Common myeloid progenitor, CD34-positive (primary cell): Measurements from ENCODE around the gene SLC17A1.

Experiments
- CTCF ChIA-PET: fragments of 350-600 bp; sonication (Branson Sonifier 250); formaldehyde crosslinking; loops from one replicate; lab custom pipeline; 2021; ENCODE audit warnings: antibody characterized with exemption; lab: Charles Lee
- POLR2A ChIA-PET: fragments of 350-600 bp; sonication (Branson Sonifier 250); formaldehyde crosslinking; loops from one replicate; lab custom pipeline; 2021; ENCODE audit warnings: antibody characterized with exemption; lab: Charles Lee
- DNase-seq, 3 donors: peaks; one replicate each; pipeline versions ENCODE4 v3.0.0 to v3.0.0-alpha.2; 2013
- H3K27ac ChIP-seq, 2 experiments: 1 replicate in 1 of 2; 2 replicates in 1 of 2; pipeline ENCODE4 v1.7.0; 2013; ENCODE audit warnings: inconsistent platforms in 2 of 2, low read length in 2 of 2, mild to moderate bottlenecking in 2 of 2, low read depth in 1 of 2, moderate library complexity in 1 of 2; ENCODE audit not compliant: severe bottlenecking in 2 of 2, insufficient read depth in 1 of 2, poor library complexity in 1 of 2
- H3K27me3 ChIP-seq, 5 experiments: replicated peaks in 2 of 5; 1 replicate in 3 of 5; 2 replicates in 2 of 5; pipeline versions ENCODE4 v1.6.1 to v1.7.0; 2013; ENCODE audit warnings: low read length in 4 of 5, mild to moderate bottlenecking in 2 of 5, moderate library complexity in 2 of 5, inconsistent platforms in 1 of 5; ENCODE audit not compliant: insufficient read depth in 5 of 5, control insufficient read depth in 4 of 5
- H3K36me3 ChIP-seq, 4 experiments: 1 replicate in 2 of 4; 2 replicates in 2 of 4; pipeline versions ENCODE4 v1.6.1 to v1.7.0; 2013; ENCODE audit warnings: low read length in 3 of 4, control low read depth in 1 of 4, mild to moderate bottlenecking in 1 of 4; ENCODE audit not compliant: control insufficient read depth in 4 of 4, insufficient read depth in 4 of 4
- H3K4me1 ChIP-seq, 4 experiments: 1 replicate in 3 of 4; 2 replicates in 1 of 4; pipeline versions ENCODE4 v1.6.1 to v1.7.1; 2013; ENCODE audit warnings: low read length in 3 of 4, mild to moderate bottlenecking in 3 of 4, control low read depth in 1 of 4, inconsistent platforms in 1 of 4, moderate library complexity in 1 of 4; ENCODE audit not compliant: control insufficient read depth in 4 of 4, insufficient read depth in 4 of 4; ENCODE audit errors: control extremely low read depth in 1 of 4
- H3K4me3 ChIP-seq, 7 experiments: 1 replicate in 4 of 7; 2 replicates in 3 of 7; pipeline versions ENCODE4 v1.5.1 to v1.7.0; 2013; ENCODE audit warnings: mild to moderate bottlenecking in 7 of 7, low read length in 6 of 7, moderate library complexity in 6 of 7, inconsistent platforms in 2 of 7, low read depth in 2 of 7, control low read depth in 1 of 7; ENCODE audit not compliant: insufficient read depth in 4 of 7, control insufficient read depth in 1 of 7; ENCODE audit errors: extremely low read depth in 1 of 7
- H3K9me3 ChIP-seq, 5 experiments: 1 replicate in 4 of 5; 2 replicates in 1 of 5; pipeline versions ENCODE4 v1.6.1 to v1.7.1; 2013; ENCODE audit warnings: low read length in 4 of 5, mild to moderate bottlenecking in 2 of 5, inconsistent platforms in 1 of 5, low read depth in 1 of 5, moderate library complexity in 1 of 5; ENCODE audit not compliant: control insufficient read depth in 4 of 5, insufficient read depth in 2 of 5; ENCODE audit errors: control extremely low read depth in 1 of 5
- WGBS: methylation state at CpG from one replicate; pipeline ENCODE4 v1.1.5; 2013; ENCODE audit not compliant: insufficient coverage; 5-methylcytosine and 5-hydroxymethylcytosine counted together

The SLC17A1 gene

GRCh38 chr6:25787428-25787827 is 44.4 kb downstream of the SLC17A1 start:
- H3K4me3 ChIP-seq, result no peak overlapping the region
- no peak for DNase-seq
- no peaks in the 10 kb centered on the region for H3K27me3 ChIP-seq
- H3K4me1 ChIP-seq, result no peaks in the 10 kb centered on the region
- no peaks in the 10 kb centered on the region for H3K36me3 ChIP-seq
- CTCF ChIA-PET, result interaction anchor here (1.0 to 4.4 kb wide), 13 partner anchors 9 to 185 kb away, joined by 3 to 20 read pairs (median 5); no protein-coding TSS in a partner anchor
- H3K27ac ChIP-seq, result no peak overlapping the region
- 100% methylated on average over 2 of the region's 2 CpGs for WGBS
- POLR2A ChIA-PET, result no interaction called here
- no peaks in the 10 kb centered on the region for H3K9me3 ChIP-seq

DNA sequence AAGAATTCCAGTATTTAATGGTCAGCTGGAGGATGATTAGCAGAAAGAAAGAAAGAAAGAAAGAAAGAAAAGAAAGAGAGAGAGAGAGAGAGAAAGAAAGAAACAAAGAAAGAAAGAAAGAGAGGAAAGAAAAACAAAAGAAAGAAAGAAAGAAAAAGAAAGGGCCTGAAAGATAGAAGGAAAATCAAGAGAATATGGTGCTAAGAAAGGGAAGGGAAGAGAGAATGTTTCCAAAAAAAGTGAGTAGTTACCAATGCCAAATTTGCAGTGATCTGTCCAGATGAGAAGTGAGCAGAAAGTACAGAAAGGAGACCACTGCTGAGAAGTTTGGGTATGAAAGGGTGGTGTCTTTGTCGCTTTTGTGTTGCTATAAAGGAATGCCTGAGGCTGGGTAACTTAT is 50.7 kb downstream of the SLC17A1 start:
- no peak overlapping the region for H3K27ac ChIP-seq
- ChIA-PET POLR2A (no interaction called here), CTCF (interaction anchor here (1.0 kb wide), 2 partner anchors 8 to 147 kb away, joined by 4 read pairs; no protein-coding TSS in a partner anchor)
- H3K27me3 ChIP-seq, result peaks cover 0 to 2% (median 0%) of the 10 kb centered on the region in 5 experiments
- no CpG with 5 or more reads among the region's 1 CpG for WGBS
- H3K4me1 ChIP-seq, result no peaks in the 10 kb centered on the region
- no peaks in the 10 kb centered on the region for H3K36me3 ChIP-seq
- H3K9me3 ChIP-seq, result no peaks in the 10 kb centered on the region
- H3K4me3 ChIP-seq, result no peak overlapping the region
- no peak for DNase-seq

GRCh38 chr6:25777856-25778649 is 53.8 kb downstream of the SLC17A1 start:
- Histone ChIP-seq H3K27me3 (peaks cover 0 to 2% (median 0%) of the 10 kb centered on the region in 5 experiments), H3K27ac (no peak overlapping the region), H3K4me1 (no peaks in the 10 kb centered on the region), H3K36me3 (no peaks in the 10 kb centered on the region), H3K4me3 (no peak overlapping the region), H3K9me3 (no peaks in the 10 kb centered on the region)
- ChIA-PET POLR2A (no interaction called here), CTCF (no interaction called here)
- no peak for DNase-seq
- no CpG with 5 or more reads among the region's 4 CpGs for WGBS

DNA sequence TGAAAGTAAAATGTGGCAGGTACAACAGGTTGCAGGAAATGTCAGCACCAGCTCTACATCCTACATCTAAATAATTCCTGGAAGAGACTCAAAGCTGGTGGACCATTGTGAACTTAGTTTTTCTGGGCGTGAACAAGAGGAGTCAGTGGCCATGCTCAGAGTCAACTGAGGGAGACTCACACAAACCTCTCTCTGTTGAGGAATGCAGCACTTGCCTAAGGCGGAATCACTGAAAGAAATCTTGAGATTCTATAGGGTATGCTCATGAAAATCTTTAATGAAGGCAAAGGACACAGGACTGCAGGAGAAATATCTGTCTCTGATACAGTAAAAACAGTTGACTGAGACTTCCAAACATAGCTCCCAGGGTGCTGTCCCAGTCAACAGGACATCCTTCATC is 54.8 kb downstream of the SLC17A1 start:
- no peaks in the 10 kb centered on the region for H3K4me1 ChIP-seq
- ChIA-PET CTCF (no interaction called here), POLR2A (no interaction called here)
- H3K27ac ChIP-seq, result no peak overlapping the region
- H3K36me3 ChIP-seq, result no peaks in the 10 kb centered on the region
- peaks cover 0 to 2% (median 0%) of the 10 kb centered on the region in 5 experiments for H3K27me3 ChIP-seq
- no peak overlapping the region for H3K4me3 ChIP-seq
- WGBS, result 100% methylated on average over 2 of the region's 2 CpGs
- no peak for DNase-seq
- no peaks in the 10 kb centered on the region for H3K9me3 ChIP-seq

DNA sequence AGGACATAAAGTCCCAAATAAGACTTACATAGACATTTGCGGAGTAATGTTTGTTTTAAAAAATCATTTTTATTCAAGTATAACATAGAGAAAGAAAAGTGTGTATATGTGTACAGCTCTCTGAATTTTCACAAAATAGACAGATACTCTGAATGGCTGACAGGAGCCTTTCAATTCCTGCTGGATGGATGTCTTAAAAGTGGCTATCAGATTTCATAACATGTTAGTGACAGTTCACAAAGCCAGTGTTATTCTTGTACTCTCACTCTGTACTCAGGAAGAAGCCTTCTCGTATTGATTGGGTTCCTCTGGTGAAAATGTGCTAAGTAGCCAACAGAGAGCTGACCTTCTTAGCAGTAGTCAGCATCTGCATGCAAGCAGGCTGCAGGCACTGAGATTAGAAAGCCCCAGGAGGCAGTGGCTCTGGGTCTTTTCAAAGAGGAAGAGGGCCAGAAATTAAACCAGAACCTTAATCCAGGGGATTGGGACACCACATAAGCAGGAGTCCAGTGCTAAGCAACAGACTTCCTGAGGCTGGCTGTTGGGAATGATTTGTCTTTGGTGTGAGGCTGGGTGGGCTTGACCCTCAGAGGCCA is 57.6 kb downstream of the SLC17A1 start:
- H3K36me3 ChIP-seq, result no peaks in the 10 kb centered on the region
- H3K4me3 ChIP-seq, result no peak overlapping the region
- H3K4me1 ChIP-seq, result no peaks in the 10 kb centered on the region
- no peaks in the 10 kb centered on the region for H3K9me3 ChIP-seq
- DNase-seq, result peak in 2 of 3 donors; percentile 6 to 26
- no peak overlapping the region for H3K27ac ChIP-seq
- ChIA-PET POLR2A (no interaction called here), CTCF (no interaction called here)
- 67% methylated on average over 1 of the region's 2 CpGs for WGBS
- no peaks in the 10 kb centered on the region for H3K27me3 ChIP-seq

GRCh38 chr6:25769983-25770382 is 61.9 kb downstream of the SLC17A1 start:
- CTCF ChIA-PET, result no interaction called here
- WGBS, result no CpG with 5 or more reads among the region's 2 CpGs
- H3K4me1 ChIP-seq, result no peaks in the 10 kb centered on the region

GRCh38 chr6:25768566-25768965 is 63.3 kb downstream of the SLC17A1 start:
- H3K4me3 ChIP-seq, result no peak overlapping the region
- CTCF ChIA-PET, result interaction anchor here (0.7 to 2.4 kb wide), 5 partner anchors 9 to 160 kb away, joined by 3 to 6 read pairs (median 4); partner anchors contain the start of gene SLC17A4
- no peaks in the 10 kb centered on the region for H3K36me3 ChIP-seq
- no peak for DNase-seq
- POLR2A ChIA-PET, result no interaction called here
- no peak overlapping the region for H3K27ac ChIP-seq
- H3K27me3 ChIP-seq, result no peaks in the 10 kb centered on the region
- 100% methylated on average over 1 of the region's 1 CpG for WGBS
- H3K4me1 ChIP-seq, result no peaks in the 10 kb centered on the region
- no peaks in the 10 kb centered on the region for H3K9me3 ChIP-seq

More at GRCh38 chr6:25769983-25770382, 61.9 kb downstream of the SLC17A1 start:
- no peaks in the 10 kb centered on the region for H3K9me3 ChIP-seq
- no peaks in the 10 kb centered on the region for H3K36me3 ChIP-seq
- POLR2A ChIA-PET, result no interaction called here
- DNase-seq, result no peak
- H3K27me3 ChIP-seq, result no peaks in the 10 kb centered on the region
- no peak overlapping the region for H3K4me3 ChIP-seq
- H3K27ac ChIP-seq, result no peak overlapping the region
